Measurements from ENCODE around the gene SLC35G3. TPM values are rescaled to one million over a fixed set of nuclear protein-coding genes. Genes with fewer than 3 reads are reported as not detected.
"Not testable (repeated sequence)": the region's sequence is repeated elsewhere in the genome, so short reads cannot be mapped to it uniquely, and the experiment has no call there.

SLC35G3 gene
- total and polyA plus RNA-seq, 4 donors: 0.04 TPM; not detected in 3

- Histone ChIP-seq H3K27ac (ENCODE audit: low read depth in 1 of 2, low read length in 1 of 2) (no peak overlapping the region), H3K4me3 (no peak overlapping the region), H3K36me3 (ENCODE audit: control insufficient read depth in 4 of 4, insufficient read depth in 4 of 4, low read length in 4 of 4) (no peaks in the 10 kb centered on the region), H3K27me3 (ENCODE audit: control insufficient read depth in 3 of 3, insufficient read depth in 3 of 3, low read length in 2 of 3) (no peaks in the 10 kb centered on the region), H3K9me3 (ENCODE audit: control insufficient read depth in 4 of 4, insufficient read depth in 3 of 4, low read length in 3 of 4) (peaks cover 0 to 2% (median 0%) of the 10 kb centered on the region in 4 donors), H3K9ac (ENCODE audit: insufficient read depth in 1 of 2, low read length in 2 of 2) (no peak overlapping the region), H3K4me1 (ENCODE audit: control insufficient read depth in 5 of 5, insufficient read depth in 5 of 5, low read length in 5 of 5) (peaks cover 0 to 4% (median 0%) of the 10 kb centered on the region in 5 donors)
- DNase-seq: no peak
- no peak for TF ChIP-seq CTCF (IDR thresholded peaks at IDR 0.05; ENCODE audit: control extremely low read depth, extremely low read depth)
- ATAC-seq (ENCODE audit: insufficient read depth, low FRiP score): no peak
- WGBS, 2 donors: 93 to 98% methylated on average over 3 of the region's 3 CpGs
These were observed 41.1 kb upstream of the SLC35G3 start for GRCh38 chr17:35235289-35235688.

DNA sequence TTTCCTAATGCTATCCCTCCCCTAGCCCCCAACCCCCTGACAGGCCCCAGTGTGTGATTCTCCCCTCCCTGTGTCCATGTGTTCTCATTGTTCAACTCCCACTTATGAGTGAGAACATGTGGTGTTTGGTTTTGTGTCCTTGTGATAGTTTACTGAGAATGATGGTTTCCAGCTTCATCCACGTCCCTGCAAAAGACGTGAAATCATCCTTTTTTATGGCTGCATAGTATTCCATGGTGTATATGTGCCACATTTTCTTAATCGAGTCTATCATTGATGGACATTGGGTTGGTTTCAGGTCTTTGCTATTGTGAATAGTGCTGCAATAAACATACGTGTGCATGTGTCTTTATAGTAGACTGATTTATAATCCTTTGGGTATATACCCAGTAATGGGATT lies 40.1 kb upstream of the SLC35G3 start:
- H3K36me3 ChIP-seq (ENCODE audit: control insufficient read depth in 4 of 4, insufficient read depth in 4 of 4, low read length in 4 of 4); H3K27me3 ChIP-seq (ENCODE audit: control insufficient read depth in 3 of 3, insufficient read depth in 3 of 3, low read length in 2 of 3); ATAC-seq (ENCODE audit: insufficient read depth, low FRiP score); H3K9ac ChIP-seq (ENCODE audit: insufficient read depth in 1 of 2, low read length in 2 of 2); H3K4me3 ChIP-seq; DNase-seq; H3K4me1 ChIP-seq (ENCODE audit: control insufficient read depth in 5 of 5, insufficient read depth in 5 of 5, low read length in 5 of 5); H3K9me3 ChIP-seq (ENCODE audit: control insufficient read depth in 4 of 4, insufficient read depth in 3 of 4, low read length in 3 of 4); H3K27ac ChIP-seq (ENCODE audit: low read depth in 1 of 2, low read length in 1 of 2): not testable (repeated sequence)
- WGBS, 2 donors: 93% methylated on average over 4 of the region's 4 CpGs

DNA sequence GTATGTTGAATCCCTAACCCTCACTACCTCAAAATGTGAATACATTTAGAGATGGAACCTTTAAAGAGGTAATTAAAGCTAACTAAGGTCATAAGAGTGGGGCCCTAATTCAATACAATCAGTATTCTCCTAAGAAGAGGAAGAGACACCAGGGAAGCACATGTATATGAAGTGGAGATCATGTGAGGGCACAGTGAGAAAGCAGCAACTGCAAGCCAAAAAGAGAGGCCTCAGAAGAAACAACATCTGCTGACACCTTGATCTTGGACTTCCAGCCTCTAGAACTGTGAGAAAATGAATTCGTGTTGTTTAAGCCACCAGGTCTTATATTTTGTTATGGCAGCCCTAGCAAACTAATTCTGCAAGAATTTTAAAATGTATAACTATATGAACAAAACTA lies 35.4 kb upstream of the SLC35G3 start:
- Histone ChIP-seq H3K9me3 (ENCODE audit: control insufficient read depth in 4 of 4, insufficient read depth in 3 of 4, low read length in 3 of 4) (peaks cover 0 to 2% (median 0%) of the 10 kb centered on the region in 4 donors), H3K4me3 (no peak overlapping the region), H3K36me3 (ENCODE audit: control insufficient read depth in 4 of 4, insufficient read depth in 4 of 4, low read length in 4 of 4) (no peaks in the 10 kb centered on the region), H3K27me3 (ENCODE audit: control insufficient read depth in 3 of 3, insufficient read depth in 3 of 3, low read length in 2 of 3) (peaks cover 0 to 7% (median 0%) of the 10 kb centered on the region in 3 donors), H3K9ac (ENCODE audit: insufficient read depth in 1 of 2, low read length in 2 of 2) (no peak overlapping the region), H3K4me1 (ENCODE audit: control insufficient read depth in 5 of 5, insufficient read depth in 5 of 5, low read length in 5 of 5) (no peaks in the 10 kb centered on the region), H3K27ac (ENCODE audit: low read depth in 1 of 2, low read length in 1 of 2) (no peak overlapping the region)
- no peak for TF ChIP-seq CTCF (IDR thresholded peaks at IDR 0.05; ENCODE audit: control extremely low read depth, extremely low read depth)
- DNase-seq (no peak), ATAC-seq (ENCODE audit: insufficient read depth, low FRiP score) (no peak)
- 88 to 96% methylated on average over 1 of the region's 1 CpG for WGBS, 2 donors

- Histone ChIP-seq H3K9ac (ENCODE audit: insufficient read depth in 1 of 2, low read length in 2 of 2) (no peak overlapping the region), H3K27me3 (ENCODE audit: control insufficient read depth in 3 of 3, insufficient read depth in 3 of 3, low read length in 2 of 3) (peaks cover 0 to 12% (median 0%) of the 10 kb centered on the region in 3 donors), H3K27ac (ENCODE audit: low read depth in 1 of 2, low read length in 1 of 2) (no peak overlapping the region), H3K4me1 (ENCODE audit: control insufficient read depth in 5 of 5, insufficient read depth in 5 of 5, low read length in 5 of 5) (no peaks in the 10 kb centered on the region), H3K4me3 (no peak overlapping the region), H3K36me3 (ENCODE audit: control insufficient read depth in 4 of 4, insufficient read depth in 4 of 4, low read length in 4 of 4) (no peaks in the 10 kb centered on the region), H3K9me3 (ENCODE audit: control insufficient read depth in 4 of 4, insufficient read depth in 3 of 4, low read length in 3 of 4) (peaks cover 0 to 2% (median 0%) of the 10 kb centered on the region in 4 donors)
- DNase-seq: no peak
- 95 to 98% methylated on average over 2 of the region's 2 CpGs for WGBS, 2 donors
- no peak for TF ChIP-seq CTCF (IDR thresholded peaks at IDR 0.05; ENCODE audit: control extremely low read depth, extremely low read depth)
- ATAC-seq (ENCODE audit: insufficient read depth, low FRiP score): no peak
These were observed 33.4 kb upstream of the SLC35G3 start for GRCh38 chr17:35227546-35227945.
